Hematopoietic multipotent progenitor cell treated with erythropoietin and hydrocortisone succinate and interleukin-3 and kit ligand, for 15 days (in vitro differentiated cells): Measurements from ENCODE around the gene SPDYC.
"Not testable (repeated sequence)": the region's sequence is repeated elsewhere in the genome, so short reads cannot be mapped to it uniquely, and the experiment has no call there.

Source experiments
- DNase-seq: peaks from one replicate; pipeline ENCODE4 v3.0.0-alpha.2; 2015; ENCODE audit warnings: low spot score

Gene SPDYC

DNA sequence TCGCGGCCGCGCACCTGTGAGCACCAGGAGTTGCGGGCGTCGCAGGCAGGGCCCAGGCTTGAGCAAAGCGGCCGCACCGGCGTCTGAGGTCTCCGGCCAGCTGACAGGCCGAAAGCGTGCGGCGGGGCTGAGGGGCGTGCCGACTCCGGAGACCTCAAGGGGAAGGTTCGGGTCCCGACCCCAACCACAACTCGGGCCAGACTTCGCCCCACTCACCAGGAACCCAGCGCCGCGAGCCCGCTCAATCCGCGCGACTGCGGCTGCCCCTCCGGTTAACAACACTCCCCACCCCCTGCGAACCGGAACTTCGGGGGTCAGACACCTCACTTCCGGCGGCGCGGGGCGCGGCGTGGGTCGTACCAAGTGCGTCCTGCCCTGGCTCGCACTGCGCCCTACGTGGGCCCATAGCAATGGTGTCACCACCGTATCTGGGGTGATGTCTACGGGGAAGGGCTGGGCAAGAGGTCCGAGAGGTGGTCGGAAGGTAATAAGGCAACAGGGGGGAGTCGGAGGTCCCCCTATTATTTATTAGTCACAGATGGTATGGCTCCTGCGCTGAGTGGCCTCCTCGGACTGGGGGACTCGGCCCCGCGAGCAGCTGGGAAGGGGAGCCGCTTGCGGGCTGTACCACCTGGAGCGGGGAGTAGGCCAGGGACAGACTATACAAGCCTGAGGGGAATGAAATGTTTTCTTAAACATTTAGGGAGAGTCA is 35.6 kb upstream of the SPDYC start, which contains the start of gene SYVN1:
Gene SYVN1 (minus strand): TSS at position 280 of the 712 bp plus-strand sequence. CDS start 918 bp downstream, outside the sequence.
- DNase-seq = peak; percentile 91

- DNase-seq = peak; percentile 95
Measured at GRCh38 chr11:65134952-65135632, 34.9 kb upstream of the SPDYC start.

DNA sequence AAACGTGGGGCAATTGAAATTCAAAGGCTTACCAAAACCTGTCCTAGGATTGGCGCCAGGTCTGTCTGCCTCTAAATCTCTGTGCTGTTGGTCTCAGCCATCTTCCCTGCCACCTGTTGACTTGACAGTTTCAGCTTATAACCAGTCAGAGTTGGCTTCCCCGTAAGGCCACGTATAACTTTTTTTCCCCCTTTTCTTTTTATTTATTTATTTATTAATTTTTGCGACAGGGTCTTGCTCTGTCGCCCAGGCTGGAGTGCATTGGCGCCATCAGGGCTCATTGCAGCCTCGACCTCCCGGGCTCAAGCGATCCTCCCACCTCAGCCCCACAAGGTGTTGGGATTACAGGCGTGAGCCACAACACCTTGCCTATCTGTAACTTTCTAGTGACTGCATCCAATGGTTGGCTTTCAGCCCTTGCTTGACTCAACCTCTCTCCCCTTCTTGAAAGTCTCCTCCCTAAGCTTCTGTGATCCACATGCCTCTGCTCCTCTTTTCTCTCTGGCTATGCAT is 34.3 kb upstream of the SPDYC start:
- DNase-seq = no peak

DNA sequence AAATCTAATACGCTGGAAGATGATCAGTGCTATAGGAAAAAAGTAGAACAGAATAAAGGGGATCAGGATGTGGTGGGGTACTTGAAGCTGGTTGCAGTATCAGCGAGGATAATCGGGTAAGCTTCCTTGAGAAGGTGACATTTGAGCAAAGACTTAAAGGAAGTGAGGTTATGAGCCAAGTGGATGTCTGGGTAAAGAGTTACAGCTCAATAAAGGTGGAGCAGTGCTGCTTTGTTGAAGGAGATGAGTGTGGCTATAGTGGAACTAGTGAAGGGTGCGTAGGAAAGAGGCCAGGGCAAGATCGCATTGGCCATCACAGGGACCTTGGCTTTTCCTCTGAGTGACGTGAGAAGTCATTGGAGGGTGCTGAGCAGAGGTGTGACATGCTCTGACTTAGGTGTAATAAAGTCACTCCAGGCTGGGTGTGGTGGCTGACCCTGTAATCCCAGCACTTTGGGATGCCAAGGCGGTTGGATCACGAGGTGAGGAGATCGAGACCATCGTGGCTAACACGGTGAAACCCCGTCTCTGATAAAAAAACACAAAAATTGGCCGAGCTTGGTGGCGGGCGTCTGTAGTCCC is 33.4 kb upstream of the SPDYC start:
- no peak for DNase-seq

GRCh38 chr11:65141896-65142494 is 28.0 kb upstream of the SPDYC start:
- DNase-seq = no peak

GRCh38 chr11:65147352-65148075 is 22.5 kb upstream of the SPDYC start:
- no peak for DNase-seq

- DNase-seq = no peak
Measured at GRCh38 chr11:65148657-65149056, 21.4 kb upstream of the SPDYC start.

GRCh38 chr11:65150131-65150508 is 19.9 kb upstream of the SPDYC start:
- not testable (repeated sequence) for DNase-seq

DNA sequence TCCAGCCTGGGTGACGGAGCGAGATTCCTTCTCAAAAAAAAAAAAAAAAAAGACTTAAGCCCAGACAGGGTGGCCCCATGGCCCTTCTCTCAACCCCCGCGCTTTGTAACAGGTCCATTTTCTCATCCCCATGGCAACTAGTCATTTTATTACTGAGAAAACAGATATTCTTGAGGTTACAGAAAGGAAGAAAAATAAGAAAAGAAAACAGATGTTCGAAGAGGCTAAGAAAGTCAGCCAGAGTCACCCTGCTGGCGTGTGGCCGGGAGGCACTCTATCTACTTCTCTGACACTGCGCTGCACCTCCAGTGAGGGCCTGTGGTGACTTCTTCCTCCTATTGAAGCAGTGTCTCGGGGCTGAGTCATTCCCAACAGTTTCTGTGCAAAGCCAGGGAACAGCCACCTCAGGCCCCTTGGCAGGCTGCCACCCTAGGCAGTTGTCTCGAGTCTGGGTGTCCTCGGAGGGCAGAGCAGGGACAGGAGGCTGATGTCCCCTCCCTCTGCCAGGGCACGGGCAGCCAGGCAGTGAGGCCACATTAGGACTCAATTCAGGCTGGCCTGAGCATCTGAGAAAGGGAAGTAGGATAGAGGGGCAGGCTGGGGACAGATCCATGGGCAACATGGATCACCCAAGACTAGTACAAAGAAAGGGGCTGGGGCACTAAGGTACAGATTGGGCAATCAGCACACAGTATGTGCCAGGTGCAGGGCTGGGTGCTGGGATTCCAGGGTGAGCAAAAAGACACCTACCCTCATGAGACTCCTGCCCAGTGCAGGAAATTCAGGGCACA is 19.3 kb upstream of the SPDYC start:
- DNase-seq = peak; percentile 92

DNA sequence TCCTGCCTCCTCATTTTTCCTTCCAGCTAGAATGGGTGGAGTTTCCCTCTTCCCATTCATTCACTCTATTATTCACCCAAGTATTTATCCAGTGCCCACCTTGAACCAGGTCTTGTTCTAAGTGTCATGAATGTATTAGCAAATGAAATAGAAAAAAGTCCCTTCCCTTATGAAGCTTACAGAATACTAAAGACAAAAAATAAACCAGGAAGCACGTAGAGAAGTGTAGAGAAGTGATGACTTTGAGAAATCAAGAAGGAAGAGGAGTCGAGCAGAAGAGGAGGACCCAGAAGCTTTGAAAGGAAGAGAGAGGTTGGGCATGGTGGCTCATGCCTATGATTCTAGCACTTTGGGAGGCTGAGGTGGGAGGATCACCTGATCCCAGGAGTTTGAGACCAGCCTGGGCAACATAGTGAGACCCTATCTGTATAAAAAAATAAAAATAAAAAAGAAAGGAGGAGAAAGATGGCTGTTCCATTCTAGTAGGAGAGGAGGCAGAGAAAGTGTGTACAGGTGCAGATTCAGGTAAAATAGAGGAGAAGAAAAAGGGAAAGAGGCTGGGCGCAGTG is 18.6 kb upstream of the SPDYC start:
- no peak for DNase-seq

DNA sequence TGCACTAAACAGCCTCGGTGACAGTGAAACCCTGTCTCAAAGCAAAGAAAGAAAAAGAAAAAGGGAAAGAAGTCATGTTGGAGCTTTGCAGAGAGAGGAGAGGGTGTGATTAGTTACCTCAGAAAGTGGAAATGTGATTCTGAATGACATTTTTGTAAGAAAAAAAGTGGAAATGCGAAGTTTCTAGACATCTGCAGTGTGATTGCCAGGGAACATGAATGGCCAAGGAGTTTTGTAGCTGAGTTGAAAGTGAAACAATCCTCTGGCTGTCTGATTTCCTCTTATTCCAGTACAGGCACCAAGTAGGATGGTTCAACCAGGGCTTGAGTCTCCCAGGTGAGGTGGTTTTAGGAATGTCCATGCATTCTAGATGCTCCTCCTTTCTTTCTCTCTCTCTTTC is 17.9 kb upstream of the SPDYC start:
- no peak for DNase-seq

DNA sequence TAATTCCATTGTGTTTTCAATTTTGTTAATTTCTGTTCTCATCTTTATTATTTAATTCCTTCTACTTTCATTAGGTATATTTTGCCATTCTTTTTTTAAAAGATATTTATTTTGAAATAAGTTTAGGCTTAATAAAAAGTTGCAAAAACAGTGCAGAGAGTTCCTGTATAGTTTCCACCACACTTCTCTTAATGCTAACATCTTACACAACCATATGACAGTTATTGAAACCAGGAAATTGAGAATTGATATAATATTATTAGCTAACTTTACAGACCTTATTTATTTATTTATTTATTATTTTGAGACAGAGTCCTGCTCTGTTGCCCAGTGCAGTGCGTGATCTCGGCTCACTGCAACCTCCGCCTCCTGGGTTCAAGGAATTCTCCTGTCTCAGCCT is 13.8 kb upstream of the SPDYC start:
- no peak for DNase-seq

- DNase-seq = no peak
Measured at GRCh38 chr11:65156926-65157325, 13.1 kb upstream of the SPDYC start.

DNA sequence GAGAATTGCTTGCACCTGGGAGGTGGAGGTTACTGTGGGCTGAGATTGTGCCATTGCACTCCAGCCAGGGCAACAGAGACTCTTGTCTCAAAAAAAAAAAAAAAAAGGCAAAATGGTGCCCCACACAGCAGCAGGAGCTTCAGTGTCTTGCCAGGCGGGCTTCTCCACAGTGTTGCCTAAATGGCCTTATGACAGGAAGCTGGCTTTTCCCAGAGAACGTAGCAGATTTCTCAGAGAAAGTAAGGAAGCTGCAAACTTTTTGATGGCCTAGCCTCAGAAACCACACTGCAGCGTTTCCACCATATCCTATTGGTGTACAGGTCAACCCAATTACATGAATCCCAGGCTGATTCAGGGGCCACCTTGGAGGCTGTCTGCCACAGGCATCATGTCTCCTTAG is 12.7 kb upstream of the SPDYC start:
- DNase-seq = no peak

DNA sequence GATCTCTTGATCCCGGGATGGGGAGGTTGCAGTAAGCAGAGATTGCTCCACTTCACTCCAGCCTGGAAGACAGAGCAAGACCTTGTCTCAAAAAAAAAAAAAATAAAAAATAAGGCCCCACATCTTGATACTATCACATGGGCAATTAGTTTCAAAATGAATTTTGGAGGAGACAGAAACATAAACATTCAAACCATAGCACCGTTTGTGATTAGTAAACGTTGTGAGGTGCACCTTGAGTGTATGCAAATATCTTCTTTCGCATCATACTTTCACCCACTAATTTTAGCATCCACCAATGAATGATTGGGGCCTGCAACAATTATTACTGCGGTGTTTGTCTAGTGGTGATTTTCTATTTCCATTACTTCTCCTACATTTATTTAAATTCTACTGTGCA is 11.0 kb upstream of the SPDYC start:
- DNase-seq = no peak

DNA sequence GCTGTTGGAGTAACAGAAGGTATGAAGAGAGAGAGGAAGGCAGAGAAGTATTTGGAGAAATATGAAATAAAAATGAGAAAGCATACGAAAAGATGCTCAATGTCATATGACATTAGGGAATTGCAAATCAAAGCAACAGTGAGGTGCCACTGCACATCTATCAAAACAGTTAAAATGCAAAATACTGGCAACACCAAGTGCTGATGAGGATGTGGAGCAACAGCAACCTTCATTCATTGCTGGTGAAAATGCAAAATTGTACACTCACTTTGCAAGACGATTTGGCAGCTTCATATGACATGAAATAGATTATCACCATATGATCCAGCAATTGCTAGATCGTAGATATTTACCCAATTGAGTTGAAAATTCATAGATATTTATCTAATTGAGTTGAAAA is 9.4 kb upstream of the SPDYC start:
- DNase-seq = no peak

- no peak for DNase-seq
Measured at GRCh38 chr11:65163684-65164083, 6.3 kb upstream of the SPDYC start.

GRCh38 chr11:65165410-65166317 is 4.4 kb upstream of the SPDYC start:
- no peak for DNase-seq

- no peak for DNase-seq
Measured at GRCh38 chr11:65166893-65167292, 3.1 kb upstream of the SPDYC start.

DNA sequence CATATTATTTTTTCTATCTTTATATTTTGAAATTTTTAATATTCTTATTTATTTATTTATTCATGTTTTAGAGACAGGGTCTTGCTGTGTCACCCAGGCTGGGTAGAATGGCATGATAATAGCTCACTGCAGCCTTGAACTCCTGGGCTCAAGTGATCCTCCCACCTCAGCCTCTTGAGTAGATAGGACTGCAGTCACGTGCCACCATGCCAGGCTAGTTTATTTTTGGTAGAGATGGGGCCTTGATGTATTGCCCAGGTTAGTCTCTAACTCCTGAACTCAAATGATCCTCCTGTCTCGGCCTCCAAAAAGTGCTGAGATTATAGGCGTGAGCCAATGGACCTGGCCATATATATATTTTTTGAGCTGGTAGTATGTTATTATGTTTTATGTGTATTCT is 2.4 kb upstream of the SPDYC start:
- peak; percentile 52 for DNase-seq
